HCT116 (cell line): Measurements from ENCODE around the gene NAPA. TPM values are rescaled to one million over a fixed set of nuclear protein-coding genes. Genes with fewer than 3 reads are reported as not detected.

Source experiments
- ATAC-seq: fragments of 200-7000 bp; cut with Tn5 transposase; 2 replicates; pipeline ENCODE4 v1.9.1; 2020; ENCODE audit warnings: mild to moderate bottlenecking, moderate library complexity
- BruUV-seq: library from RNA; stranded (reverse); fragments of 400-500 nt; replicated peaks from 2 replicates; lab custom pipeline; 2021; lab: Mats Ljungman, UMichigan
- CTCF ChIA-PET: fragments of 300-600 bp; sonication (Branson Sonifier 250); formaldehyde crosslinking; loops from one replicate; lab custom pipeline; 2021; ENCODE audit warnings: antibody characterized with exemption; lab: Charles Lee
- POLR2A ChIA-PET: fragments of 300-600, 350-600 bp; sonication (Branson Sonifier 250); formaldehyde crosslinking; loops from one replicate; lab custom pipeline; 2021; ENCODE audit warnings: antibody characterized with exemption; lab: Charles Lee
- RAD21 ChIA-PET, 2 experiments: fragments of 300-600 bp; sonication (Branson Sonifier 250); formaldehyde crosslinking; loops; one replicate each; lab custom pipeline; 2023; ENCODE audit warnings: low total read pairs in 2 of 2; ENCODE audit not compliant: uncharacterized antibody in 2 of 2, unreplicated experiment in 2 of 2, low non-redundant PET in 1 of 2; lab: Charles Lee
- DNase-seq: peaks from one replicate; pipeline ENCODE4 v3.0.0-alpha.2; 2010; ENCODE audit warnings: low read depth, low spot score
- H2AFZ ChIP-seq: fragments of 200-600 bp; shearing (Covaris generic), sonication (generic); 2 replicates; pipeline ENCODE4 v1.6.1; 2017; ENCODE audit warnings: low read depth, mixed run types, mixed read lengths, antibody characterized with exemption, low read length; ENCODE audit not compliant: poor library complexity, severe bottlenecking
- H3K27ac ChIP-seq: 2 replicates; pipeline ENCODE4 v1.5.1; 2012; ENCODE audit warnings: low read depth, low read length
- H3K27me3 ChIP-seq: fragments of 200-600 bp; sonication (generic); 2 replicates; pipeline ENCODE4 v1.6.1; 2016; ENCODE audit warnings: mixed run types, low read length, mixed read lengths; ENCODE audit not compliant: insufficient read depth
- H3K36me3 ChIP-seq, 2 experiments: fragments of 200-500 bp in 1 of 2; fragments of 200-600 bp in 1 of 2; sonication (Bioruptor generic) in 1 of 2; sonication (generic) in 1 of 2; 2 replicates each; pipeline versions ENCODE4 v1.5.1 to v1.6.1; 2014 to 2016; ENCODE audit warnings: low read length in 2 of 2, inconsistent platforms in 1 of 2, mixed read lengths in 1 of 2, mixed run types in 1 of 2; ENCODE audit not compliant: insufficient read depth in 2 of 2, control insufficient read depth in 1 of 2
- H3K4me1 ChIP-seq, 2 experiments: fragments of 200-600 bp in 1 of 2; sonication (generic) in 1 of 2; 2 replicates each; pipeline versions ENCODE4 v1.5.1 to v1.6.1; 2012 to 2017; ENCODE audit warnings: low read length in 2 of 2, inconsistent platforms in 1 of 2, mild to moderate bottlenecking in 1 of 2, mixed read lengths in 1 of 2, mixed run types in 1 of 2, moderate library complexity in 1 of 2; ENCODE audit not compliant: insufficient read depth in 2 of 2, control insufficient read depth in 1 of 2
- H3K4me2 ChIP-seq: fragments of 200-600 bp; sonication (generic); 2 replicates; pipeline ENCODE4 v1.6.1; 2017; ENCODE audit warnings: mixed run types, low read length, mixed read lengths
- H3K4me3 ChIP-seq, 2 experiments: fragments of 200-600 bp in 1 of 2; sonication (generic) in 1 of 2; replicated peaks in 1 of 2; 2 replicates each; pipeline ENCODE4 v1.5.1; 2011 to 2016; ENCODE audit warnings: low read length in 2 of 2, control low read depth in 1 of 2, low read depth in 1 of 2, mild to moderate bottlenecking in 1 of 2, mixed read lengths in 1 of 2, mixed run types in 1 of 2
- H3K79me2 ChIP-seq: fragments of 200-600 bp; sonication (generic); 2 replicates; pipeline ENCODE4 v1.6.1; 2017; ENCODE audit warnings: mild to moderate bottlenecking, mixed run types, low read length, moderate library complexity, mixed read lengths; ENCODE audit not compliant: insufficient read depth
- H3K9ac ChIP-seq: fragments of 200-600 bp; sonication (generic); 2 replicates; pipeline ENCODE4 v1.6.1; 2016; ENCODE audit warnings: low read length, mixed read lengths
- H3K9me2 ChIP-seq: fragments of 200-600 bp; sonication (generic), shearing (Covaris generic); 2 replicates; pipeline ENCODE4 v1.6.1; 2017; ENCODE audit warnings: mixed run types, mild to moderate bottlenecking, moderate library complexity; ENCODE audit not compliant: insufficient read depth
- H3K9me3 ChIP-seq, 2 experiments: fragments of 200-500 bp in 1 of 2; fragments of 200-600 bp in 1 of 2; sonication (Bioruptor generic) in 1 of 2; sonication (generic) in 1 of 2; 2 replicates each; pipeline ENCODE4 v1.6.1; 2014 to 2017; ENCODE audit warnings: low read length in 2 of 2, mixed read lengths in 2 of 2, inconsistent platforms in 1 of 2, low read depth in 1 of 2, mild to moderate bottlenecking in 1 of 2, mixed run types in 1 of 2, moderate library complexity in 1 of 2; ENCODE audit not compliant: control insufficient read depth in 1 of 2, insufficient read depth in 1 of 2
- H4K20me1 ChIP-seq: fragments of 200-600 bp; sonication (generic), shearing (Covaris generic); 2 replicates; pipeline ENCODE4 v1.6.1; 2017; ENCODE audit warnings: mixed run types, mild to moderate bottlenecking, moderate library complexity; ENCODE audit not compliant: insufficient read depth
- EGR1 ChIP-seq: IDR thresholded peaks from 2 replicates; pipeline ENCODE4 v1.6.1; 2012; ENCODE audit warnings: low read depth
- EZH2 ChIP-seq: fragments of 200-600 bp; sonication (generic); IDR thresholded peaks from 2 replicates; pipeline ENCODE4 v1.6.1; 2017; ENCODE audit warnings: antibody characterized with exemption, mixed run types
- EZH2phosphoT487 ChIP-seq: fragments of 200-600 bp; IDR thresholded peaks from 2 replicates; pipeline ENCODE4 v1.6.1; 2018; ENCODE audit warnings: antibody characterized with exemption, borderline replicate concordance
- POLR2AphosphoS5 ChIP-seq: IDR thresholded peaks from 2 replicates; pipeline ENCODE4 v1.6.1; 2011; ENCODE audit warnings: mild to moderate bottlenecking, low read depth, low read length, moderate library complexity
- RAD21 ChIP-seq: IDR thresholded peaks from 2 replicates; pipeline ENCODE4 v1.6.1; 2012; ENCODE audit warnings: low read depth, mild to moderate bottlenecking
- SRF ChIP-seq: IDR thresholded peaks from 2 replicates; pipeline ENCODE4 v1.6.1; 2012; ENCODE audit warnings: low read depth
- TCF7L2 ChIP-seq: IDR thresholded peaks from 2 replicates; pipeline ENCODE4 v1.7.0; 2011; ENCODE audit warnings: borderline replicate concordance, inconsistent platforms; ENCODE audit not compliant: insufficient read depth, insufficient read length; ENCODE audit errors: extremely low read depth
- ZNF274 ChIP-seq: fragments of 200-500 bp; sonication (Bioruptor generic); IDR thresholded peaks from 2 replicates; pipeline ENCODE4 v1.6.1; 2014; ENCODE audit warnings: mild to moderate bottlenecking, low read depth, low read length, inconsistent platforms
- intact Hi-C: fragments of 100-400 bp; cut with micrococcal nuclease; formaldehyde crosslinking; loops from 2 replicates; pipeline ENCODE4 v1.10.0; 2022
- total RNA-seq: library from RNA; stranded (reverse); gene quantifications from one replicate; pipeline ENCODE4 v1.2.1, GENCODE V29; 2021; ENCODE audit not compliant: unreplicated experiment
- TF ChIP-seq, protein P1 (sequence below): IDR thresholded peaks from 2 replicates; pipeline ENCODE4 v1.6.1; 2011; ENCODE audit warnings: mild to moderate bottlenecking, low read length, moderate library complexity; ENCODE audit not compliant: insufficient replicate concordance; ENCODE audit errors: extremely low read depth
- TF ChIP-seq, protein P2 (sequence below): IDR thresholded peaks from 2 replicates; pipeline ENCODE4 v1.6.1; 2012
- TF ChIP-seq, protein P3 (sequence below), 3 experiments: fragments of 200-600 bp in 1 of 3; sonication (generic) in 1 of 3; IDR thresholded peaks in 2 of 3; conservative IDR thresholded peaks in 1 of 3; 2 replicates each; pipeline ENCODE4 v1.5.1; 2012 to 2017; ENCODE audit warnings: low read depth in 2 of 3, low read length in 2 of 3, antibody characterized with exemption in 1 of 3, borderline replicate concordance in 1 of 3, control low read depth in 1 of 3, mild to moderate bottlenecking in 1 of 3, mixed read lengths in 1 of 3, mixed run types in 1 of 3, moderate library complexity in 1 of 3; ENCODE audit not compliant: insufficient read depth in 1 of 3
- TF ChIP-seq, protein P4 (sequence below): IDR thresholded peaks from 2 replicates; pipeline ENCODE4 v1.6.1; 2012; ENCODE audit warnings: low read depth

The NAPA gene
- total RNA-seq, 1 experiment from 2014 or later, result 58.8 TPM

DNA sequence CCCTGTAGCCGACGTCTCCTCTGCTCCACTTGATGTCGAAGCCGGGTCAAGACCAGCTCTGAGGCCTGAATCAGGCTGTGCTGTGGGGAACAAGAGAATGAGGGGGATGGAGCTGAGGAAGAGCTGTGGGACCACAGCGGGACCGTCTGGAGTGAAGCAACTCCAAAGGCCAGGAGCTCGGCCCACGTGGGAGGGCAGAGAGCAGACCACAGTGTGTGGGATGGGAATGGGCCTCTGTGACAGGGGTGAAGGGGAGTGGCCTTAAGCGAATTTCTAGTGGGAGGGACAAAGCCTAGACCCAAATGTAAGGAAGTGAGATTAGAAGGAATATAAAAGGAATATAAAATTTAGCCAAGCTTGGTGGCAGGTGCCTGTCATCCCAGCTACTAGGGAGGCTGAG, 39.4 kb downstream of the NAPA start:
- ATAC-seq (no peak), DNase-seq (no peak)
- H3K9me3 ChIP-seq, result no peaks in the 10 kb centered on the region
- ChIA-PET CTCF (no interaction called here), POLR2A (no interaction called here), RAD21 (no interaction called here)
- no peaks in the 10 kb centered on the region for H4K20me1 ChIP-seq
- no peaks in the 10 kb centered on the region for H3K9me2 ChIP-seq
- H2AFZ ChIP-seq, result no peak overlapping the region
- no TSS peak for BruUV-seq
- peaks cover 12% of the 10 kb centered on the region for H3K27me3 ChIP-seq
- intact Hi-C loops, result no loop called here
- no peak overlapping the region for H3K27ac ChIP-seq
- no peak overlapping the region for H3K9ac ChIP-seq
- H3K79me2 ChIP-seq, result no peaks in the 10 kb centered on the region
- TF ChIP-seq ZNF274 (no peak), EZH2phosphoT487 (no peak), RAD21 (no peak), EZH2 (no peak), POLR2AphosphoS5 (no peak), EGR1 (no peak), SRF (no peak), TCF7L2 (no peak)
- TF ChIP-seq, protein P1, sequence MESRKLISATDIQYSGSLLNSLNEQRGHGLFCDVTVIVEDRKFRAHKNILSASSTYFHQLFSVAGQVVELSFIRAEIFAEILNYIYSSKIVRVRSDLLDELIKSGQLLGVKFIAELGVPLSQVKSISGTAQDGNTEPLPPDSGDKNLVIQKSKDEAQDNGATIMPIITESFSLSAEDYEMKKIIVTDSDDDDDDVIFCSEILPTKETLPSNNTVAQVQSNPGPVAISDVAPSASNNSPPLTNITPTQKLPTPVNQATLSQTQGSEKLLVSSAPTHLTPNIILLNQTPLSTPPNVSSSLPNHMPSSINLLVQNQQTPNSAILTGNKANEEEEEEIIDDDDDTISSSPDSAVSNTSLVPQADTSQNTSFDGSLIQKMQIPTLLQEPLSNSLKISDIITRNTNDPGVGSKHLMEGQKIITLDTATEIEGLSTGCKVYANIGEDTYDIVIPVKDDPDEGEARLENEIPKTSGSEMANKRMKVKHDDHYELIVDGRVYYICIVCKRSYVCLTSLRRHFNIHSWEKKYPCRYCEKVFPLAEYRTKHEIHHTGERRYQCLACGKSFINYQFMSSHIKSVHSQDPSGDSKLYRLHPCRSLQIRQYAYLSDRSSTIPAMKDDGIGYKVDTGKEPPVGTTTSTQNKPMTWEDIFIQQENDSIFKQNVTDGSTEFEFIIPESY, result no peak
- TF ChIP-seq, protein P2, sequence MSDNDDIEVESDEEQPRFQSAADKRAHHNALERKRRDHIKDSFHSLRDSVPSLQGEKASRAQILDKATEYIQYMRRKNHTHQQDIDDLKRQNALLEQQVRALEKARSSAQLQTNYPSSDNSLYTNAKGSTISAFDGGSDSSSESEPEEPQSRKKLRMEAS, result no peak
- TF ChIP-seq, protein P3, sequence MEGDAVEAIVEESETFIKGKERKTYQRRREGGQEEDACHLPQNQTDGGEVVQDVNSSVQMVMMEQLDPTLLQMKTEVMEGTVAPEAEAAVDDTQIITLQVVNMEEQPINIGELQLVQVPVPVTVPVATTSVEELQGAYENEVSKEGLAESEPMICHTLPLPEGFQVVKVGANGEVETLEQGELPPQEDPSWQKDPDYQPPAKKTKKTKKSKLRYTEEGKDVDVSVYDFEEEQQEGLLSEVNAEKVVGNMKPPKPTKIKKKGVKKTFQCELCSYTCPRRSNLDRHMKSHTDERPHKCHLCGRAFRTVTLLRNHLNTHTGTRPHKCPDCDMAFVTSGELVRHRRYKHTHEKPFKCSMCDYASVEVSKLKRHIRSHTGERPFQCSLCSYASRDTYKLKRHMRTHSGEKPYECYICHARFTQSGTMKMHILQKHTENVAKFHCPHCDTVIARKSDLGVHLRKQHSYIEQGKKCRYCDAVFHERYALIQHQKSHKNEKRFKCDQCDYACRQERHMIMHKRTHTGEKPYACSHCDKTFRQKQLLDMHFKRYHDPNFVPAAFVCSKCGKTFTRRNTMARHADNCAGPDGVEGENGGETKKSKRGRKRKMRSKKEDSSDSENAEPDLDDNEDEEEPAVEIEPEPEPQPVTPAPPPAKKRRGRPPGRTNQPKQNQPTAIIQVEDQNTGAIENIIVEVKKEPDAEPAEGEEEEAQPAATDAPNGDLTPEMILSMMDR (IDR thresholded peaks at IDR 0.05 in 2 of 3, conservative IDR thresholded peaks at IDR 0.05 in 1 of 3; ENCODE audit: borderline replicate concordance in 1 of 3, insufficient read depth in 1 of 3, low read depth in 2 of 3, low read length in 2 of 3), result no peak
- TF ChIP-seq, protein P4, sequence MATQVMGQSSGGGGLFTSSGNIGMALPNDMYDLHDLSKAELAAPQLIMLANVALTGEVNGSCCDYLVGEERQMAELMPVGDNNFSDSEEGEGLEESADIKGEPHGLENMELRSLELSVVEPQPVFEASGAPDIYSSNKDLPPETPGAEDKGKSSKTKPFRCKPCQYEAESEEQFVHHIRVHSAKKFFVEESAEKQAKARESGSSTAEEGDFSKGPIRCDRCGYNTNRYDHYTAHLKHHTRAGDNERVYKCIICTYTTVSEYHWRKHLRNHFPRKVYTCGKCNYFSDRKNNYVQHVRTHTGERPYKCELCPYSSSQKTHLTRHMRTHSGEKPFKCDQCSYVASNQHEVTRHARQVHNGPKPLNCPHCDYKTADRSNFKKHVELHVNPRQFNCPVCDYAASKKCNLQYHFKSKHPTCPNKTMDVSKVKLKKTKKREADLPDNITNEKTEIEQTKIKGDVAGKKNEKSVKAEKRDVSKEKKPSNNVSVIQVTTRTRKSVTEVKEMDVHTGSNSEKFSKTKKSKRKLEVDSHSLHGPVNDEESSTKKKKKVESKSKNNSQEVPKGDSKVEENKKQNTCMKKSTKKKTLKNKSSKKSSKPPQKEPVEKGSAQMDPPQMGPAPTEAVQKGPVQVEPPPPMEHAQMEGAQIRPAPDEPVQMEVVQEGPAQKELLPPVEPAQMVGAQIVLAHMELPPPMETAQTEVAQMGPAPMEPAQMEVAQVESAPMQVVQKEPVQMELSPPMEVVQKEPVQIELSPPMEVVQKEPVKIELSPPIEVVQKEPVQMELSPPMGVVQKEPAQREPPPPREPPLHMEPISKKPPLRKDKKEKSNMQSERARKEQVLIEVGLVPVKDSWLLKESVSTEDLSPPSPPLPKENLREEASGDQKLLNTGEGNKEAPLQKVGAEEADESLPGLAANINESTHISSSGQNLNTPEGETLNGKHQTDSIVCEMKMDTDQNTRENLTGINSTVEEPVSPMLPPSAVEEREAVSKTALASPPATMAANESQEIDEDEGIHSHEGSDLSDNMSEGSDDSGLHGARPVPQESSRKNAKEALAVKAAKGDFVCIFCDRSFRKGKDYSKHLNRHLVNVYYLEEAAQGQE, result no peak
- H3K4me2 ChIP-seq, result no peak overlapping the region
- H3K4me3 ChIP-seq, result no peak overlapping the region
- H3K4me1 ChIP-seq, result peaks cover 0 to 15% of the 10 kb centered on the region in 2 experiments; a peak in 3 of 4 replicates
- H3K36me3 ChIP-seq, result no peaks in the 10 kb centered on the region
